Activated T-helper 2 cell treated with anti-CD3 and anti-CD28 coated beads, Interferon-gamma antibody, Interleukin-2, Interleukin-4, amounts not matched to agents 10 μg/mL and 5 μg/mL and 100 μg/mL, durations not matched to agents 14 hours and 24 hours and 36 hours (primary cell): Measurements from ENCODE around the gene TVP23C. TPM values are rescaled to one million over a fixed set of nuclear protein-coding genes. Genes with fewer than 3 reads are reported as not detected.

ENCODE experiments used
- DNase-seq: peaks from one replicate; pipeline ENCODE4 v3.0.0; 2021; ENCODE audit warnings: low spot score
- H3K27ac Mint-ChIP-seq: one replicate; pipeline ENCODE4 v1.8.0; 2021; ENCODE audit warnings: mixed read lengths
- H3K27me3 Mint-ChIP-seq: one replicate; pipeline ENCODE4 v1.8.0; 2021; ENCODE audit warnings: low read depth, mixed read lengths
- H3K36me3 Mint-ChIP-seq: one replicate; pipeline ENCODE4 v1.8.0; 2021; ENCODE audit warnings: low read depth, mixed read lengths
- H3K4me1 Mint-ChIP-seq: one replicate; pipeline ENCODE4 v1.8.0; 2021; ENCODE audit warnings: low read depth, mixed read lengths
- H3K4me3 Mint-ChIP-seq: one replicate; pipeline ENCODE4 v1.8.0; 2021; ENCODE audit warnings: low read depth, mild to moderate bottlenecking, moderate library complexity, mixed read lengths
- H3K9me3 Mint-ChIP-seq: one replicate; pipeline ENCODE4 v1.8.0; 2021; ENCODE audit warnings: mixed read lengths
- intact Hi-C: fragments of 100-400 bp; cut with micrococcal nuclease; formaldehyde crosslinking; loops from one replicate; pipeline ENCODE4 v1.15.1; 2023
- total RNA-seq: library from RNA; stranded (reverse); gene quantifications from 2 replicates; pipeline ENCODE4 v1.2.3, GENCODE V29; 2022

TVP23C gene
- total RNA-seq, 1 donor from 2014 or later, result 11.9 TPM

- no peak overlapping the region for H3K4me3 Mint-ChIP-seq
- intact Hi-C loops, result no loop called here
- DNase-seq, result no peak
- no peaks in the 10 kb centered on the region for H3K36me3 Mint-ChIP-seq
- H3K27ac Mint-ChIP-seq, result no peak overlapping the region
- no peaks in the 10 kb centered on the region for H3K27me3 Mint-ChIP-seq
- H3K9me3 Mint-ChIP-seq, result no peaks in the 10 kb centered on the region
- no peaks in the 10 kb centered on the region for H3K4me1 Mint-ChIP-seq
Observed at GRCh38 chr17:15482476-15482875, 80.8 kb downstream of the TVP23C start.

GRCh38 chr17:15481481-15481880 lies 81.8 kb downstream of the TVP23C start:
- intact Hi-C loops, result no loop called here
- H3K4me1 Mint-ChIP-seq, result no peaks in the 10 kb centered on the region
- no peaks in the 10 kb centered on the region for H3K27me3 Mint-ChIP-seq
- H3K4me3 Mint-ChIP-seq, result no peak overlapping the region
- no peaks in the 10 kb centered on the region for H3K9me3 Mint-ChIP-seq
- no peaks in the 10 kb centered on the region for H3K36me3 Mint-ChIP-seq
- no peak for DNase-seq
- H3K27ac Mint-ChIP-seq, result no peak overlapping the region

GRCh38 chr17:15480204-15480603 lies 83.1 kb downstream of the TVP23C start:
- no peak overlapping the region for H3K27ac Mint-ChIP-seq
- no peaks in the 10 kb centered on the region for H3K36me3 Mint-ChIP-seq
- no peak for DNase-seq
- H3K4me3 Mint-ChIP-seq, result no peak overlapping the region
- H3K27me3 Mint-ChIP-seq, result no peaks in the 10 kb centered on the region
- no peaks in the 10 kb centered on the region for H3K4me1 Mint-ChIP-seq
- H3K9me3 Mint-ChIP-seq, result no peaks in the 10 kb centered on the region
- intact Hi-C loops, result no loop called here

GRCh38 chr17:15479703-15480102 lies 83.6 kb downstream of the TVP23C start:
- H3K4me1 Mint-ChIP-seq, result no peaks in the 10 kb centered on the region
- intact Hi-C loops, result no loop called here
- H3K27me3 Mint-ChIP-seq, result no peaks in the 10 kb centered on the region
- DNase-seq, result no peak
- no peak overlapping the region for H3K4me3 Mint-ChIP-seq
- no peak overlapping the region for H3K27ac Mint-ChIP-seq
- no peaks in the 10 kb centered on the region for H3K9me3 Mint-ChIP-seq
- no peaks in the 10 kb centered on the region for H3K36me3 Mint-ChIP-seq

- H3K36me3 Mint-ChIP-seq, result no peaks in the 10 kb centered on the region
- H3K4me3 Mint-ChIP-seq, result no peak overlapping the region
- DNase-seq, result no peak
- H3K9me3 Mint-ChIP-seq, result no peaks in the 10 kb centered on the region
- intact Hi-C loops, result no loop called here
- no peak overlapping the region for H3K27ac Mint-ChIP-seq
- H3K27me3 Mint-ChIP-seq, result no peaks in the 10 kb centered on the region
- H3K4me1 Mint-ChIP-seq, result no peaks in the 10 kb centered on the region
Observed at GRCh38 chr17:15478845-15479244, 84.4 kb downstream of the TVP23C start.

- no peaks in the 10 kb centered on the region for H3K4me1 Mint-ChIP-seq
- no peak overlapping the region for H3K27ac Mint-ChIP-seq
- intact Hi-C loops, result no loop called here
- no peaks in the 10 kb centered on the region for H3K27me3 Mint-ChIP-seq
- no peaks in the 10 kb centered on the region for H3K36me3 Mint-ChIP-seq
- no peak overlapping the region for H3K4me3 Mint-ChIP-seq
- no peak for DNase-seq
- no peaks in the 10 kb centered on the region for H3K9me3 Mint-ChIP-seq
Observed at GRCh38 chr17:15475631-15476354, 87.5 kb downstream of the TVP23C start.

GRCh38 chr17:15472891-15473290 lies 90.4 kb downstream of the TVP23C start:
- H3K4me1 Mint-ChIP-seq, result no peaks in the 10 kb centered on the region
- H3K4me3 Mint-ChIP-seq, result no peak overlapping the region
- no peak overlapping the region for H3K27ac Mint-ChIP-seq
- H3K27me3 Mint-ChIP-seq, result no peaks in the 10 kb centered on the region
- intact Hi-C loops, result no loop called here
- no peaks in the 10 kb centered on the region for H3K9me3 Mint-ChIP-seq
- no peak for DNase-seq
- H3K36me3 Mint-ChIP-seq, result no peaks in the 10 kb centered on the region

GRCh38 chr17:15470536-15470935 lies 92.7 kb downstream of the TVP23C start:
- Mint-ChIP-seq H3K27ac (no peak overlapping the region), H3K4me3 (no peak overlapping the region), H3K9me3 (no peaks in the 10 kb centered on the region), H3K36me3 (no peaks in the 10 kb centered on the region), H3K4me1 (no peaks in the 10 kb centered on the region), H3K27me3 (no peaks in the 10 kb centered on the region)
- no peak for DNase-seq
- intact Hi-C loops, result no loop called here

- intact Hi-C loops, result no loop called here
- H3K27ac Mint-ChIP-seq, result no peak overlapping the region
- no peaks in the 10 kb centered on the region for H3K36me3 Mint-ChIP-seq
- H3K4me1 Mint-ChIP-seq, result no peaks in the 10 kb centered on the region
- H3K4me3 Mint-ChIP-seq, result no peak overlapping the region
- no peak for DNase-seq
- H3K9me3 Mint-ChIP-seq, result no peaks in the 10 kb centered on the region
- no peaks in the 10 kb centered on the region for H3K27me3 Mint-ChIP-seq
Observed at GRCh38 chr17:15469260-15469659, 94.0 kb downstream of the TVP23C start.

GRCh38 chr17:15468126-15468525 lies 95.2 kb downstream of the TVP23C start:
- no peaks in the 10 kb centered on the region for H3K4me1 Mint-ChIP-seq
- no peaks in the 10 kb centered on the region for H3K36me3 Mint-ChIP-seq
- H3K4me3 Mint-ChIP-seq, result no peak overlapping the region
- no peaks in the 10 kb centered on the region for H3K9me3 Mint-ChIP-seq
- DNase-seq, result no peak
- intact Hi-C loops, result no loop called here
- H3K27ac Mint-ChIP-seq, result no peak overlapping the region
- no peaks in the 10 kb centered on the region for H3K27me3 Mint-ChIP-seq

GRCh38 chr17:15467592-15467991 lies 95.7 kb downstream of the TVP23C start, which contains the start of gene CDRT4:
CDRT4 (minus strand) TSS chr17:15467621; CDS start chr17:15440238, 27,383 bp downstream.
- H3K4me1 Mint-ChIP-seq, result no peaks in the 10 kb centered on the region
- no peaks in the 10 kb centered on the region for H3K27me3 Mint-ChIP-seq
- H3K9me3 Mint-ChIP-seq, result no peaks in the 10 kb centered on the region
- no peak within 1 kb of the TSS for H3K4me3 Mint-ChIP-seq
- H3K36me3 Mint-ChIP-seq, result no peaks in the 10 kb centered on the region
- intact Hi-C loops, result no loop called here
- DNase-seq, result no peak
- H3K27ac Mint-ChIP-seq, result no peak within 1 kb of the TSS

GRCh38 chr17:15466131-15466530 lies 97.2 kb downstream of the TVP23C start:
- Mint-ChIP-seq H3K27ac (no peak overlapping the region), H3K27me3 (no peaks in the 10 kb centered on the region), H3K4me1 (no peaks in the 10 kb centered on the region), H3K9me3 (no peaks in the 10 kb centered on the region), H3K4me3 (no peak overlapping the region), H3K36me3 (no peaks in the 10 kb centered on the region)
- no peak for DNase-seq
- intact Hi-C loops, result no loop called here

- H3K4me1 Mint-ChIP-seq, result no peaks in the 10 kb centered on the region
- no peaks in the 10 kb centered on the region for H3K9me3 Mint-ChIP-seq
- H3K27me3 Mint-ChIP-seq, result no peaks in the 10 kb centered on the region
- H3K36me3 Mint-ChIP-seq, result peaks cover under 1% of the 10 kb centered on the region
- no peak overlapping the region for H3K4me3 Mint-ChIP-seq
- DNase-seq, result no peak
- intact Hi-C loops, result no loop called here
- no peak overlapping the region for H3K27ac Mint-ChIP-seq
Observed at GRCh38 chr17:15465045-15465701, 98.1 kb downstream of the TVP23C start.
